Measurements from ENCODE around the gene VAMP8.

The VAMP8 gene

GRCh38 chr2:85536479-85536878 is 40.9 kb upstream of the VAMP8 start:
- peak overlapping the region; percentile 76; the same call in 1 of the 2 replicates for H3K4me2 ChIP-seq (ENCODE audit: insufficient read depth, low read length)
- peaks cover 30% of the 10 kb centered on the region for H3K4me1 ChIP-seq (ENCODE audit: insufficient read depth, low read length)
- no peak overlapping the region for H2AFZ ChIP-seq (ENCODE audit: low read depth, low read length)
- DNase-seq, result no peak
- H3K36me3 ChIP-seq (ENCODE audit: insufficient read depth, low read length), result peaks cover 25% of the 10 kb centered on the region
- peaks cover 49% of the 10 kb centered on the region for H3K79me2 ChIP-seq (ENCODE audit: insufficient read depth, low read length)
- ATAC-seq (ENCODE audit: insufficient read depth, low read depth), result no peak
- H3K9ac ChIP-seq (ENCODE audit: low read depth, low read length), result no peak overlapping the region
- H3K27me3 ChIP-seq (ENCODE audit: insufficient read depth, low read length, poor library complexity), result no peaks in the 10 kb centered on the region
- TF ChIP-seq EZH2 (IDR thresholded peaks at IDR 0.05; ENCODE audit: borderline replicate concordance, low read depth, low read length, severe bottlenecking), result no peak
- TF ChIP-seq CTCF (IDR thresholded peaks at IDR 0.05; ENCODE audit: borderline replicate concordance, extremely low read depth, low read length, poor library complexity, severe bottlenecking), result no peak
- H3K4me3 ChIP-seq (ENCODE audit: low read depth in 1 of 2, low read length in 2 of 2), result no peak overlapping the region
- H4K20me1 ChIP-seq (ENCODE audit: insufficient read depth, low read length), result peaks cover 24% of the 10 kb centered on the region
- H3K27ac ChIP-seq (ENCODE audit: low read length), result no peak overlapping the region
- H3K9me3 ChIP-seq (ENCODE audit: insufficient read depth, low read length, severe bottlenecking), result no peaks in the 10 kb centered on the region

GRCh38 chr2:85537600-85538506 is 39.5 kb upstream of the VAMP8 start:
- TF ChIP-seq CTCF (IDR thresholded peaks at IDR 0.05; ENCODE audit: borderline replicate concordance, extremely low read depth, low read length, poor library complexity, severe bottlenecking) (no peak), EZH2 (IDR thresholded peaks at IDR 0.05; ENCODE audit: borderline replicate concordance, low read depth, low read length, severe bottlenecking) (no peak)
- peaks cover 38% of the 10 kb centered on the region for H4K20me1 ChIP-seq (ENCODE audit: insufficient read depth, low read length)
- H2AFZ ChIP-seq (ENCODE audit: low read depth, low read length), result peak overlapping the region; percentile 81
- no peaks in the 10 kb centered on the region for H3K27me3 ChIP-seq (ENCODE audit: insufficient read depth, low read length, poor library complexity)
- peak overlapping the region; percentile 92 for H3K27ac ChIP-seq (ENCODE audit: low read length)
- peak overlapping the region; percentile 95 for H3K9ac ChIP-seq (ENCODE audit: low read depth, low read length)
- H3K9me3 ChIP-seq (ENCODE audit: insufficient read depth, low read length, severe bottlenecking), result no peaks in the 10 kb centered on the region
- ATAC-seq (ENCODE audit: insufficient read depth, low read depth), result peak; percentile 30
- H3K4me3 ChIP-seq (ENCODE audit: low read depth in 1 of 2, low read length in 2 of 2), result peak overlapping the region; percentile 78 to 87
- H3K4me1 ChIP-seq (ENCODE audit: insufficient read depth, low read length), result peaks cover 44% of the 10 kb centered on the region
- H3K79me2 ChIP-seq (ENCODE audit: insufficient read depth, low read length), result peaks cover 63% of the 10 kb centered on the region
- H3K4me2 ChIP-seq (ENCODE audit: insufficient read depth, low read length), result peak overlapping the region; percentile 76
- H3K36me3 ChIP-seq (ENCODE audit: insufficient read depth, low read length), result peaks cover 38% of the 10 kb centered on the region
- DNase-seq, result peak; percentile 65

- peak within 1 kb of the TSS; percentile 76 for H3K4me2 ChIP-seq (ENCODE audit: insufficient read depth, low read length)
- peak; percentile 73 for ATAC-seq (ENCODE audit: insufficient read depth, low read depth)
- H4K20me1 ChIP-seq (ENCODE audit: insufficient read depth, low read length), result peaks cover 43% of the 10 kb centered on the region
- H3K79me2 ChIP-seq (ENCODE audit: insufficient read depth, low read length), result peaks cover 67% of the 10 kb centered on the region
- H3K27me3 ChIP-seq (ENCODE audit: insufficient read depth, low read length, poor library complexity), result no peaks in the 10 kb centered on the region
- DNase-seq, result peak; percentile 95
- H2AFZ ChIP-seq (ENCODE audit: low read depth, low read length), result peak within 1 kb of the TSS; percentile 81
- no peaks in the 10 kb centered on the region for H3K9me3 ChIP-seq (ENCODE audit: insufficient read depth, low read length, severe bottlenecking)
- peaks cover 45% of the 10 kb centered on the region for H3K4me1 ChIP-seq (ENCODE audit: insufficient read depth, low read length)
- H3K36me3 ChIP-seq (ENCODE audit: insufficient read depth, low read length), result peaks cover 47% of the 10 kb centered on the region
- TF ChIP-seq EZH2 (IDR thresholded peaks at IDR 0.05; ENCODE audit: borderline replicate concordance, low read depth, low read length, severe bottlenecking) (no peak), CTCF (IDR thresholded peaks at IDR 0.05; ENCODE audit: borderline replicate concordance, extremely low read depth, low read length, poor library complexity, severe bottlenecking) (peak; percentile 85)
- H3K27ac ChIP-seq (ENCODE audit: low read length), result peak within 1 kb of the TSS; percentile 92
- peak within 1 kb of the TSS; percentile 78 to 87 for H3K4me3 ChIP-seq (ENCODE audit: low read depth in 1 of 2, low read length in 2 of 2)
- peak within 1 kb of the TSS; percentile 95 for H3K9ac ChIP-seq (ENCODE audit: low read depth, low read length)
Measured at GRCh38 chr2:85538507-85539360, 38.7 kb upstream of the VAMP8 start, which contains the start of gene MAT2A. MAT2A (plus strand) TSS chr2:85539168; CDS start chr2:85539288, 120 bp downstream.
